K562 (cell line): Measurements from ENCODE around the gene AP1G1. TPM values are rescaled to one million over a fixed set of nuclear protein-coding genes. Genes with fewer than 3 reads are reported as not detected.
A peak's percentile ranks its signal among the peaks of the same experiment; 100 is the strongest.

Experiments
- CREBBP ChIP-seq: IDR thresholded peaks from one replicate; pipeline ENCODE4 v1.6.1; 2012; ENCODE audit warnings: low read depth, mild to moderate bottlenecking, control low read depth, inconsistent platforms, low read length
- DMBX1 ChIP-seq: fragments of 250-450 bp; sonication (Bioruptor Pico); IDR thresholded peaks from 2 replicates; pipeline ENCODE4 v1.8.0; 2022; ENCODE audit warnings: inconsistent platforms, mild to moderate bottlenecking, moderate library complexity, borderline replicate concordance
- FOSL1 ChIP-seq: fragments of 200-800 bp; sonication (Bioruptor generic); conservative IDR thresholded peaks from 2 replicates; pipeline ENCODE4 v1.6.1; 2016; ENCODE audit warnings: missing genetic modification characterization, missing compliant biosample characterization
- FOXK2 ChIP-seq, 2 experiments: fragments of 450-650 bp; IDR thresholded peaks in 1 of 2; conservative IDR thresholded peaks in 1 of 2; 2 replicates each; pipeline ENCODE4 v1.6.1; 2016; ENCODE audit warnings: low read depth in 2 of 2, mild to moderate bottlenecking in 1 of 2
- FOXM1 ChIP-seq, 2 experiments: fragments of 450-650 bp in 1 of 2; sonication (generic) in 1 of 2; formaldehyde crosslinking in 1 of 2; IDR thresholded peaks; 2 replicates each; pipeline versions ENCODE4 v1.6.1 to v1.9.0; 2017 to 2022; ENCODE audit warnings: low read depth in 2 of 2, mild to moderate bottlenecking in 2 of 2, missing genetic modification reagents in 1 of 2, moderate library complexity in 1 of 2
- KAT2B ChIP-seq: IDR thresholded peaks from one replicate; pipeline ENCODE4 v1.6.1; 2012; ENCODE audit warnings: low read depth, mild to moderate bottlenecking, control low read depth, inconsistent platforms, low read length, moderate library complexity
- KLF10 ChIP-seq: fragments of 250-450 bp; sonication (Bioruptor Pico); IDR thresholded peaks from 2 replicates; pipeline ENCODE4 v1.6.1; 2021; ENCODE audit warnings: matching md5 sums
- NR2C1 ChIP-seq, 2 experiments: fragments of 450-650 bp; IDR thresholded peaks; 2 replicates each; pipeline ENCODE4 v1.6.1; 2017; ENCODE audit warnings: mild to moderate bottlenecking in 2 of 2, antibody characterized with exemption in 1 of 2, inconsistent platforms in 1 of 2, missing compliant biosample characterization in 1 of 2, missing genetic modification characterization in 1 of 2
- PTTG1 ChIP-seq: fragments of 450-650 bp; IDR thresholded peaks from 2 replicates; pipeline ENCODE4 v1.6.1; 2016; ENCODE audit warnings: low read depth, mild to moderate bottlenecking, missing genetic modification characterization, missing compliant biosample characterization
- RAD51 ChIP-seq: fragments of 450-650 bp; IDR thresholded peaks from 2 replicates; pipeline ENCODE4 v1.7.1; 2016; ENCODE audit warnings: low read depth, mild to moderate bottlenecking, borderline replicate concordance
- RBM17 ChIP-seq: fragments of 200-400 bp; formaldehyde crosslinking; IDR thresholded peaks from 2 replicates; pipeline ENCODE4 v1.6.1; 2017; ENCODE audit warnings: low read depth, mild to moderate bottlenecking, low read length, borderline replicate concordance
- RCOR1 ChIP-seq, 2 experiments: IDR thresholded peaks; 2 replicates each; pipeline ENCODE4 v1.6.1; 2012; ENCODE audit warnings: low read depth in 2 of 2, low read length in 2 of 2, borderline replicate concordance in 1 of 2, improper control_type of control experiment in 1 of 2
- SMARCE1 ChIP-seq: fragments of 450-650 bp; IDR thresholded peaks from 2 replicates; pipeline ENCODE4 v1.7.1; 2016; ENCODE audit warnings: mild to moderate bottlenecking
- ZNF174 ChIP-seq: fragments of 250-450 bp; sonication (Bioruptor Pico); IDR thresholded peaks from 2 replicates; pipeline ENCODE4 v1.4.0; 2020; ENCODE audit warnings: mild to moderate bottlenecking
- ZNF217 ChIP-seq: sonication (generic); formaldehyde crosslinking; IDR thresholded peaks from 2 replicates; pipeline ENCODE4 v1.8.0; 2022; ENCODE audit warnings: mild to moderate bottlenecking, missing genetic modification reagents
- polyA plus RNA-seq, 8 experiments: library from polyadenylated mRNA; depleted of rRNA in 4 of 8; stranded (reverse) in 5 of 8; unstranded in 3 of 8; fragments of >200 nt; fragmentation: Nextera tagmentation in 2 of 8; fragmentation: Illumina TruSeq in 1 of 8; extraction: Ambion mirVana in 2 of 8; extraction: Trizol in 1 of 8; gene quantifications; 2 replicates each; pipeline versions ENCODE4 v1.2.1 to v1.2.3, GENCODE V29; 2011 to 2014; ENCODE audit warnings: inconsistent platforms in 1 of 8, missing spikeins in 1 of 8
- total RNA-seq, 7 experiments: library from RNA; depleted of rRNA in 6 of 7; stranded (reverse); fragments of >200 nt in 6 of 7; fragmentation: Illumina TruSeq in 2 of 7; extraction: Trizol in 2 of 7; gene quantifications; 2 replicates each; pipeline versions ENCODE4 v1.2.1 to v1.2.3, GENCODE V29; 2011 to 2021; ENCODE audit warnings: low replicate concordance in 1 of 7
- TF ChIP-seq, protein P1 (sequence below): sonication (generic); formaldehyde crosslinking; IDR thresholded peaks from 2 replicates; pipeline ENCODE4 v1.4.0; 2020; ENCODE audit warnings: mild to moderate bottlenecking, missing genetic modification reagents
- TF ChIP-seq, protein P2 (sequence below): fragments of 250-450 bp; sonication (Bioruptor Pico); IDR thresholded peaks from 2 replicates; pipeline ENCODE4 v1.4.0; 2020; ENCODE audit warnings: mild to moderate bottlenecking, moderate library complexity, borderline replicate concordance
- TF ChIP-seq, protein P3 (sequence below), 2 experiments: fragments of 450-650 bp in 1 of 2; sonication (generic) in 1 of 2; formaldehyde crosslinking; conservative IDR thresholded peaks; 2 replicates each; pipeline versions ENCODE4 v1.4.0 to v1.8.1; 2020 to 2022; ENCODE audit warnings: mild to moderate bottlenecking in 1 of 2, missing genetic modification reagents in 1 of 2
- TF ChIP-seq, protein P4 (sequence below), 2 experiments: fragments of 250-450 bp in 1 of 2; fragments of 450-650 bp in 1 of 2; sonication (Bioruptor Pico) in 1 of 2; IDR thresholded peaks; 2 replicates each; pipeline versions ENCODE4 v1.6.1 to v1.8.0; 2016 to 2021; ENCODE audit warnings: mild to moderate bottlenecking in 2 of 2, moderate library complexity in 2 of 2, missing compliant biosample characterization in 1 of 2, missing genetic modification characterization in 1 of 2

AP1G1 gene
- total and polyA plus RNA-seq, 9 of the 15 experiments (the other 6 are each of a cell fraction or from before 2014, with no cell fraction given) = 7.0 to 59.2 (median 42.0) TPM

DNA sequence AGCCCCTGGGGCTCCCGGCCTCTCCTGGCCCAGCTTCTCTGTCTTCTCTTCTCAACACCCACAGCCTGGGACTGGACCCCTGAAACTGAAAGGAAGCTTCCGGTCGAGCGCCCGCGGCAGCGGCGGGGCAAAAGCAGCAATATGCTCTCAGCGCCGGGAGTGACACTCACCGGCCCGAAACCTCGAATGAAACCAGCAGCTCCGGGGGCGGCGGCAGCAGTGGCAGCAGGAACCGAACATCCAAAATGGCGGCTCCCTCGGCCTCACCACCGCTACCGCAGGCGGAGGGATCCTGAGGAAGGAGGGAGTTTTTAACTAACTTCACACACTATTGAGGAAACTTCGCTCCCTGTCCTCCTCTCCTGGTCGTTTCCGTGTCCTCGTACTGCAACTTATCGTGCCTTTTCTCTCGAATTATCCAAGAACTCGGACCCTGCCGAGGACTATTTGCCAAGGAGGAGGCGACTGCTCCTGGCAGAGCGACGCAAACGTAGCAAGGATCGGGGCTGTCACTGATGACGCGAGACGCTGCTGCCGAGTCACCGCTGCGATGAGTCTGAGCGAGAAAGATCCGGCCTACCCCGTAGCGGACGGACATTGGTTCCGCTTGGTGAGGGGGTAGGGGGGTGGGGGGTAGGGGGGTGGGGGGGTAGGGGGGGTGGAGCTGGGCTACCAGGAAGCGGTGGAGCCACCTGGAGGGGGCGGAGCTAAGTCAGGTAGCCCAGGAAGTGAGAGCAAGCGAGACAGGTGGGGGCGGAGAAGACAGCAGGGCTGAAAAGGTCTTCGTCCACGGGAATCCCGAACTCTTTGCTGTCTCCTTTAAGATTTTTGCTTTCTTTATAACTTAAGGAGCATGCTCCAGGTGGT is at the start of gene AP1G1 (continued):
- TF ChIP-seq ZNF217 (CRISPR knock-in tag) (no peak), FOSL1 (tag) (peak; percentile 79), NR2C1 (IDR thresholded peaks at IDR 0.05) (peak; percentile 83), NR2C1 (tag; IDR thresholded peaks at IDR 0.05) (peak; percentile 69), DMBX1 (CRISPR knock-in tag) (peak; percentile 16; the same call in 1 of the 2 replicates), KLF10 (CRISPR knock-in tag) (no peak), KAT2B (no peak), RCOR1 (IDR thresholded peaks at IDR 0.05; ENCODE audit: borderline replicate concordance in 1 of 2, low read depth in 2 of 2, low read length in 2 of 2) (peak in 1 of 2 experiments; percentile 35; a peak in 1 of 4 replicates), RAD51 (peak; percentile 67; the same call in 1 of the 2 replicates), ZNF174 (CRISPR knock-in tag) (no peak), SMARCE1 (no peak), PTTG1 (tag) (no peak), FOXM1 (IDR thresholded peaks at IDR 0.05; ENCODE audit: low read depth) (peak; percentile 67; the same call in 1 of the 2 replicates), FOXM1 (CRISPR knock-in tag; IDR thresholded peaks at IDR 0.05; ENCODE audit: low read depth) (peak; percentile 69; the same call in 1 of the 2 replicates), FOXK2 (conservative IDR thresholded peaks at IDR 0.05 in 1 of 2, IDR thresholded peaks at IDR 0.05 in 1 of 2; ENCODE audit: low read depth in 2 of 2) (peak; percentile 90 to 93), CREBBP (no peak), RBM17 (no peak)
- TF ChIP-seq, protein P1, sequence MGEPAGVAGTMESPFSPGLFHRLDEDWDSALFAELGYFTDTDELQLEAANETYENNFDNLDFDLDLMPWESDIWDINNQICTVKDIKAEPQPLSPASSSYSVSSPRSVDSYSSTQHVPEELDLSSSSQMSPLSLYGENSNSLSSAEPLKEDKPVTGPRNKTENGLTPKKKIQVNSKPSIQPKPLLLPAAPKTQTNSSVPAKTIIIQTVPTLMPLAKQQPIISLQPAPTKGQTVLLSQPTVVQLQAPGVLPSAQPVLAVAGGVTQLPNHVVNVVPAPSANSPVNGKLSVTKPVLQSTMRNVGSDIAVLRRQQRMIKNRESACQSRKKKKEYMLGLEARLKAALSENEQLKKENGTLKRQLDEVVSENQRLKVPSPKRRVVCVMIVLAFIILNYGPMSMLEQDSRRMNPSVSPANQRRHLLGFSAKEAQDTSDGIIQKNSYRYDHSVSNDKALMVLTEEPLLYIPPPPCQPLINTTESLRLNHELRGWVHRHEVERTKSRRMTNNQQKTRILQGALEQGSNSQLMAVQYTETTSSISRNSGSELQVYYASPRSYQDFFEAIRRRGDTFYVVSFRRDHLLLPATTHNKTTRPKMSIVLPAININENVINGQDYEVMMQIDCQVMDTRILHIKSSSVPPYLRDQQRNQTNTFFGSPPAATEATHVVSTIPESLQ (CRISPR knock-in tag) = 0 out of 2 replicates have a peak, but pooled peaks have one; percentile 44
- TF ChIP-seq, protein P2, sequence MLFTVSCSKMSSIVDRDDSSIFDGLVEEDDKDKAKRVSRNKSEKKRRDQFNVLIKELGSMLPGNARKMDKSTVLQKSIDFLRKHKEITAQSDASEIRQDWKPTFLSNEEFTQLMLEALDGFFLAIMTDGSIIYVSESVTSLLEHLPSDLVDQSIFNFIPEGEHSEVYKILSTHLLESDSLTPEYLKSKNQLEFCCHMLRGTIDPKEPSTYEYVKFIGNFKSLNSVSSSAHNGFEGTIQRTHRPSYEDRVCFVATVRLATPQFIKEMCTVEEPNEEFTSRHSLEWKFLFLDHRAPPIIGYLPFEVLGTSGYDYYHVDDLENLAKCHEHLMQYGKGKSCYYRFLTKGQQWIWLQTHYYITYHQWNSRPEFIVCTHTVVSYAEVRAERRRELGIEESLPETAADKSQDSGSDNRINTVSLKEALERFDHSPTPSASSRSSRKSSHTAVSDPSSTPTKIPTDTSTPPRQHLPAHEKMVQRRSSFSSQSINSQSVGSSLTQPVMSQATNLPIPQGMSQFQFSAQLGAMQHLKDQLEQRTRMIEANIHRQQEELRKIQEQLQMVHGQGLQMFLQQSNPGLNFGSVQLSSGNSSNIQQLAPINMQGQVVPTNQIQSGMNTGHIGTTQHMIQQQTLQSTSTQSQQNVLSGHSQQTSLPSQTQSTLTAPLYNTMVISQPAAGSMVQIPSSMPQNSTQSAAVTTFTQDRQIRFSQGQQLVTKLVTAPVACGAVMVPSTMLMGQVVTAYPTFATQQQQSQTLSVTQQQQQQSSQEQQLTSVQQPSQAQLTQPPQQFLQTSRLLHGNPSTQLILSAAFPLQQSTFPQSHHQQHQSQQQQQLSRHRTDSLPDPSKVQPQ = no peak
- TF ChIP-seq, protein P3, sequence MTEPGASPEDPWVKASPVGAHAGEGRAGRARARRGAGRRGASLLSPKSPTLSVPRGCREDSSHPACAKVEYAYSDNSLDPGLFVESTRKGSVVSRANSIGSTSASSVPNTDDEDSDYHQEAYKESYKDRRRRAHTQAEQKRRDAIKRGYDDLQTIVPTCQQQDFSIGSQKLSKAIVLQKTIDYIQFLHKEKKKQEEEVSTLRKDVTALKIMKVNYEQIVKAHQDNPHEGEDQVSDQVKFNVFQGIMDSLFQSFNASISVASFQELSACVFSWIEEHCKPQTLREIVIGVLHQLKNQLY (CRISPR knock-in tag; conservative IDR thresholded peaks at IDR 0.05) = no peak
- TF ChIP-seq, protein P4, sequence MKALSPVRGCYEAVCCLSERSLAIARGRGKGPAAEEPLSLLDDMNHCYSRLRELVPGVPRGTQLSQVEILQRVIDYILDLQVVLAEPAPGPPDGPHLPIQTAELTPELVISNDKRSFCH (CRISPR knock-in tag; IDR thresholded peaks at IDR 0.05) = no peak
- TF ChIP-seq, protein P4 (tag; IDR thresholded peaks at IDR 0.05) = peak; percentile 96
